Liver (tissue), 9 donors: ENCODE measurements around the gene DICER1. TPM values are rescaled to one million over a fixed set of nuclear protein-coding genes. Genes with fewer than 3 reads are reported as not detected.

Experiments
- DNase-seq: peaks from one replicate; pipeline ENCODE4 v3.0.0-alpha.2; 2017; ENCODE audit warnings: low spot score
- H3K27ac ChIP-seq, 2 donors: one replicate each; pipeline ENCODE4 v1.7.0; 2013; ENCODE audit warnings: inconsistent platforms in 2 of 2, low read length in 2 of 2, control low read depth in 1 of 2, low read depth in 1 of 2, mild to moderate bottlenecking in 1 of 2
- H3K27me3 ChIP-seq, 4 donors: one replicate each; pipeline versions ENCODE4 v1.6.1 to v1.7.0; 2013; ENCODE audit warnings: low read length in 3 of 4, inconsistent platforms in 1 of 4, mild to moderate bottlenecking in 1 of 4, moderate library complexity in 1 of 4; ENCODE audit not compliant: control insufficient read depth in 4 of 4, insufficient read depth in 4 of 4
- H3K36me3 ChIP-seq, 4 donors: one replicate each; pipeline versions ENCODE4 v1.6.1 to v1.7.0; 2013; ENCODE audit warnings: low read length in 3 of 4, mild to moderate bottlenecking in 3 of 4, low read depth in 1 of 4, moderate library complexity in 1 of 4; ENCODE audit not compliant: control insufficient read depth in 4 of 4, insufficient read depth in 3 of 4
- H3K4me1 ChIP-seq, 4 donors: one replicate each; pipeline versions ENCODE4 v1.6.1 to v1.7.0; 2013; ENCODE audit warnings: low read length in 3 of 4, mild to moderate bottlenecking in 3 of 4, moderate library complexity in 1 of 4; ENCODE audit not compliant: control insufficient read depth in 4 of 4, insufficient read depth in 4 of 4
- H3K4me3 ChIP-seq, 3 donors: one replicate each; pipeline versions ENCODE4 v1.6.1 to v1.7.0; 2013; ENCODE audit warnings: low read length in 3 of 3, control low read depth in 1 of 3, low read depth in 1 of 3, mild to moderate bottlenecking in 1 of 3
- H3K9ac ChIP-seq, 2 donors: one replicate each; pipeline ENCODE4 v1.7.0; 2013; ENCODE audit warnings: low read length in 2 of 2, mild to moderate bottlenecking in 2 of 2, moderate library complexity in 2 of 2, control low read depth in 1 of 2, low read depth in 1 of 2
- H3K9me3 ChIP-seq, 4 donors: one replicate each; pipeline versions ENCODE4 v1.6.1 to v1.7.0; 2013; ENCODE audit warnings: low read length in 3 of 4; ENCODE audit not compliant: control insufficient read depth in 4 of 4
- ATF3 ChIP-seq: IDR thresholded peaks from 2 replicates; pipeline ENCODE4 v1.6.1; 2016; ENCODE audit warnings: antibody characterized with exemption
- CTCF ChIP-seq: fragments of 150-350 bp; IDR thresholded peaks from 2 replicates; pipeline ENCODE4 v1.5.1; 2017; ENCODE audit warnings: improper control_type of control experiment, low read depth, low read length; ENCODE audit not compliant: missing input control
- EGR1 ChIP-seq, 2 donors: IDR thresholded peaks; 2 replicates each; pipeline ENCODE4 v1.6.1; 2016 to 2018; ENCODE audit warnings: antibody characterized with exemption in 2 of 2, low read depth in 2 of 2
- FOXA1 ChIP-seq: IDR thresholded peaks from 2 replicates; pipeline ENCODE4 v1.6.1; 2016; ENCODE audit warnings: antibody characterized with exemption
- FOXA2 ChIP-seq: IDR thresholded peaks from 2 replicates; pipeline ENCODE4 v1.6.1; 2016; ENCODE audit warnings: antibody characterized with exemption
- GABPA ChIP-seq, 2 donors: IDR thresholded peaks in 1 of 2; conservative IDR thresholded peaks in 1 of 2; 2 replicates each; pipeline ENCODE4 v1.6.1; 2016; ENCODE audit warnings: antibody characterized with exemption in 2 of 2, mild to moderate bottlenecking in 1 of 2, moderate library complexity in 1 of 2
- JUND ChIP-seq, 2 donors: IDR thresholded peaks; 2 replicates each; pipeline ENCODE4 v1.6.1; 2016; ENCODE audit warnings: antibody characterized with exemption in 2 of 2
- MAX ChIP-seq: IDR thresholded peaks from 2 replicates; pipeline ENCODE4 v1.6.1; 2016; ENCODE audit warnings: antibody characterized with exemption
- NR2F2 ChIP-seq: IDR thresholded peaks from 2 replicates; pipeline ENCODE4 v1.6.1; 2016; ENCODE audit warnings: antibody characterized with exemption
- RAD21 ChIP-seq, 2 donors: IDR thresholded peaks; 2 replicates each; pipeline ENCODE4 v1.6.1; 2016; ENCODE audit warnings: antibody characterized with exemption in 2 of 2, mild to moderate bottlenecking in 2 of 2
- REST ChIP-seq: IDR thresholded peaks from 2 replicates; pipeline ENCODE4 v1.6.1; 2016; ENCODE audit warnings: antibody characterized with exemption, mild to moderate bottlenecking
- RXRA ChIP-seq, 2 donors: IDR thresholded peaks; 2 replicates each; pipeline ENCODE4 v1.6.1; 2017 to 2018; ENCODE audit warnings: antibody characterized with exemption in 2 of 2, mild to moderate bottlenecking in 1 of 2
- SP1 ChIP-seq: IDR thresholded peaks from 2 replicates; pipeline ENCODE4 v1.6.1; 2018; ENCODE audit warnings: antibody characterized with exemption, mild to moderate bottlenecking
- TAF1 ChIP-seq: conservative IDR thresholded peaks from 2 replicates; pipeline ENCODE4 v1.6.1; 2016; ENCODE audit warnings: antibody characterized with exemption, mild to moderate bottlenecking
- YY1 ChIP-seq: IDR thresholded peaks from 2 replicates; pipeline ENCODE4 v1.6.1; 2016; ENCODE audit warnings: antibody characterized with exemption, mild to moderate bottlenecking
- WGBS: extraction: QIAGEN DNeasy Blood & Tissue Kit; methylation state at CpG from one replicate; pipeline ENCODE4 v1.1.7; 2013; 5-methylcytosine and 5-hydroxymethylcytosine counted together
- polyA plus RNA-seq, 2 donors: library from polyadenylated mRNA; stranded (reverse) in 1 of 2; unstranded in 1 of 2; fragments of 200-250 nt in 1 of 2; fragments of >200 nt in 1 of 2; fragmentation: Nextera tagmentation in 1 of 2; extraction: Ambion mirVana in 1 of 2; gene quantifications; one replicate each; pipeline versions ENCODE4 v1.2.1 to v1.2.3, GENCODE V29; 2013 to 2015
- total RNA-seq, 2 donors: library from RNA; depleted of rRNA; stranded (reverse); fragments of >200 nt; gene quantifications; one replicate each; pipeline ENCODE4 v1.2.3, GENCODE V29; 2014
- donor health status: healthy.
- donor health status: healthy.
- donor health status: healthy.
- donor health status: healthy.
- donor health status: healthy.

The DICER1 gene
- total and polyA plus RNA-seq, 4 donors = 7.5 to 43.6 (median 20.3) TPM

GRCh38 chr14:95062220-95062619, 95.1 kb downstream of the DICER1 start:
- H3K4me3 ChIP-seq = no peak overlapping the region
- no peaks in the 10 kb centered on the region for H3K4me1 ChIP-seq
- DNase-seq = no peak
- H3K27me3 ChIP-seq = no peaks in the 10 kb centered on the region
- H3K27ac ChIP-seq = no peak overlapping the region
- TF ChIP-seq JUND (IDR thresholded peaks at IDR 0.05) (no peak), REST (no peak), MAX (no peak), SP1 (no peak), NR2F2 (no peak), GABPA (IDR thresholded peaks at IDR 0.05 in 1 of 2, conservative IDR thresholded peaks at IDR 0.05 in 1 of 2) (no peak), RAD21 (IDR thresholded peaks at IDR 0.05) (no peak), EGR1 (IDR thresholded peaks at IDR 0.05; ENCODE audit: low read depth in 2 of 2) (no peak), FOXA2 (no peak), CTCF (no peak)
- no peak overlapping the region for H3K9ac ChIP-seq
- whole genome bisulfite sequencing = 81% methylated on average over 5 of the region's 5 CpGs
- H3K9me3 ChIP-seq = no peaks in the 10 kb centered on the region
- no peaks in the 10 kb centered on the region for H3K36me3 ChIP-seq

- TF ChIP-seq REST (no peak), FOXA1 (no peak), JUND (IDR thresholded peaks at IDR 0.05) (no peak), YY1 (no peak), RXRA (IDR thresholded peaks at IDR 0.05) (no peak), ATF3 (no peak), TAF1 (no peak), RAD21 (IDR thresholded peaks at IDR 0.05) (no peak)
- Histone ChIP-seq H3K36me3 (no peaks in the 10 kb centered on the region), H3K4me1 (no peaks in the 10 kb centered on the region), H3K27me3 (no peaks in the 10 kb centered on the region), H3K27ac (no peak overlapping the region), H3K4me3 (no peak overlapping the region), H3K9ac (no peak overlapping the region), H3K9me3 (no peaks in the 10 kb centered on the region)
- WGBS = 86% methylated on average over 14 of the region's 14 CpGs
- DNase-seq = no peak
These were observed 95.8 kb downstream of the DICER1 start for GRCh38 chr14:95061317-95062093.
